ENCODE measurements around the gene GFOD1. TPM values are rescaled to one million over a fixed set of nuclear protein-coding genes. Genes with fewer than 3 reads are reported as not detected.

GFOD1 gene
- total RNA-seq, 4 donors from 2014 or later = 21.8 to 49.4 (median 31.1) TPM

GRCh38 chr6:13377054-13377758, 110.2 kb downstream of the GFOD1 start:
- DNase-seq (ENCODE audit: low spot score in 2 of 2) = no peak
- 85 to 87% methylated on average over 2 of the region's 2 CpGs for WGBS, 2 donors
- Histone ChIP-seq H3K27me3 (no peaks in the 10 kb centered on the region), H3K4me3 (no peak overlapping the region), H3K27ac (no peak overlapping the region), H3K9me3 (no peaks in the 10 kb centered on the region), H3K4me1 (peaks cover 0 to 3% (median under 1%) of the 10 kb centered on the region in 4 donors), H3K36me3 (no peaks in the 10 kb centered on the region)
- no peak for TF ChIP-seq CTCF (IDR thresholded peaks at IDR 0.05)
- TF ChIP-seq POLR2A (IDR thresholded peaks at IDR 0.05) = no peak
- TF ChIP-seq EP300 (IDR thresholded peaks at IDR 0.05) = no peak

GRCh38 chr6:13375360-13375878, 112.0 kb downstream of the GFOD1 start:
- Histone ChIP-seq H3K4me3 (no peak overlapping the region), H3K27ac (no peak overlapping the region), H3K4me1 (peaks cover 0 to 17% (median 4%) of the 10 kb centered on the region in 4 donors), H3K36me3 (no peaks in the 10 kb centered on the region), H3K27me3 (no peaks in the 10 kb centered on the region), H3K9me3 (no peaks in the 10 kb centered on the region)
- no peak for TF ChIP-seq POLR2A (IDR thresholded peaks at IDR 0.05)
- no peak for TF ChIP-seq CTCF (IDR thresholded peaks at IDR 0.05)
- TF ChIP-seq EP300 (IDR thresholded peaks at IDR 0.05) = no peak
- no peak for DNase-seq (ENCODE audit: low spot score in 2 of 2)
- WGBS, 2 donors = 88 to 95% methylated on average over 9 of the region's 9 CpGs

GRCh38 chr6:13373919-13374318, 113.5 kb downstream of the GFOD1 start:
- WGBS, 2 donors = 90 to 95% methylated on average over 1 of the region's 1 CpG

GRCh38 chr6:13373488-13373886, 113.9 kb downstream of the GFOD1 start:
- no peaks in the 10 kb centered on the region for H3K36me3 ChIP-seq
- peak overlapping the region in 1 of 4 donors; percentile 47 for H3K27ac ChIP-seq
- no peak for TF ChIP-seq EP300 (IDR thresholded peaks at IDR 0.05)
- TF ChIP-seq POLR2A (IDR thresholded peaks at IDR 0.05) = no peak
- TF ChIP-seq CTCF (IDR thresholded peaks at IDR 0.05) = no peak
- 44 to 46% methylated on average over 1 of the region's 1 CpG for WGBS, 2 donors
- H3K27me3 ChIP-seq = no peaks in the 10 kb centered on the region
- H3K9me3 ChIP-seq = no peaks in the 10 kb centered on the region
- no peak overlapping the region for H3K4me3 ChIP-seq
- H3K4me1 ChIP-seq = peaks cover 0 to 28% (median 3%) of the 10 kb centered on the region in 4 donors
- DNase-seq (ENCODE audit: low spot score in 2 of 2) = no peak

More at GRCh38 chr6:13373919-13374318, 113.5 kb downstream of the GFOD1 start:
- no peak overlapping the region for H3K4me3 ChIP-seq
- peaks cover 0 to 24% (median 3%) of the 10 kb centered on the region in 4 donors for H3K4me1 ChIP-seq
- no peaks in the 10 kb centered on the region for H3K36me3 ChIP-seq
- no peaks in the 10 kb centered on the region for H3K27me3 ChIP-seq
- no peak for DNase-seq (ENCODE audit: low spot score in 2 of 2)
- H3K9me3 ChIP-seq = no peaks in the 10 kb centered on the region
- no peak for TF ChIP-seq EP300 (IDR thresholded peaks at IDR 0.05)
- no peak for TF ChIP-seq POLR2A (IDR thresholded peaks at IDR 0.05)
- no peak for TF ChIP-seq CTCF (IDR thresholded peaks at IDR 0.05)
- H3K27ac ChIP-seq = no peak overlapping the region
